ENCODE results near the gene BSDC1. TPM values are rescaled to one million over a fixed set of nuclear protein-coding genes. Genes with fewer than 3 reads are reported as not detected.

BSDC1 gene
- total and polyA plus RNA-seq, 2 experiments from 2014 or later: 22.7 to 50.7 TPM

GRCh38 chr1:32373996-32374592 lies 20.1 kb downstream of the BSDC1 start:
- Histone ChIP-seq H3K36me3 (ENCODE audit: insufficient read depth) (peaks cover 5% of the 10 kb centered on the region; the same call in 1 of the 2 replicates), H2AFZ (no peak overlapping the region), H3K79me2 (replicated peaks; ENCODE audit: insufficient read depth) (no peaks in the 10 kb centered on the region), H3F3A (replicated peaks; ENCODE audit: low read depth) (no peaks in the 10 kb centered on the region), H3K27me3 (ENCODE audit: insufficient read depth) (no peaks in the 10 kb centered on the region), H3K9me2 (ENCODE audit: insufficient read depth) (no peaks in the 10 kb centered on the region), H3K27ac (ENCODE audit: low read depth) (no peak overlapping the region), H4K20me1 (replicated peaks; ENCODE audit: insufficient read depth) (peaks cover 9% of the 10 kb centered on the region; the same call in 1 of the 2 replicates), H3K4me1 (ENCODE audit: insufficient read depth) (no peaks in the 10 kb centered on the region), H3K4me2 (no peak overlapping the region), H3K4me3 (no peak overlapping the region)
- no peak for DNase-seq (ENCODE audit: low spot score)
- Mint-ChIP-seq H3K4me3 (no peak overlapping the region), H3K27me3 (ENCODE audit: insufficient read depth, low read depth, poor library complexity) (peaks cover 1% of the 10 kb centered on the region), H3K9me3 (no peaks in the 10 kb centered on the region), H3K4me1 (no peaks in the 10 kb centered on the region), H3K27ac (no peak overlapping the region), H3K36me3 (ENCODE audit: low read depth) (peaks cover 64% of the 10 kb centered on the region)
- no peak for TF ChIP-seq ZNF462 (CRISPR knock-in tag; IDR thresholded peaks at IDR 0.05)
- TF ChIP-seq NANOG (IDR thresholded peaks at IDR 0.05; ENCODE audit: borderline replicate concordance): no peak
- TF ChIP-seq EZH2 (IDR thresholded peaks at IDR 0.05; ENCODE audit: low read depth, unreplicated experiment): no peak
- TF ChIP-seq JUNB (IDR thresholded peaks at IDR 0.05; ENCODE audit: unreplicated experiment): no peak
- no peak for TF ChIP-seq ZNF331 (CRISPR knock-in tag; IDR thresholded peaks at IDR 0.05; ENCODE audit: low read depth)
- TF ChIP-seq CTCF (conservative IDR thresholded peaks at IDR 0.05; ENCODE audit: low read depth in 2 of 2): no peak
- no peak for TF ChIP-seq POLR2AphosphoS5 (IDR thresholded peaks at IDR 0.05; ENCODE audit: low read depth)
- no peak for TF ChIP-seq REST (IDR thresholded peaks at IDR 0.05; ENCODE audit: unreplicated experiment)
- no peak for TF ChIP-seq CREB1 (CRISPR knock-in tag; IDR thresholded peaks at IDR 0.05; ENCODE audit: low read depth)
- TF ChIP-seq EZH2phosphoT487 (IDR thresholded peaks at IDR 0.05; ENCODE audit: unreplicated experiment): no peak
- no peak for TF ChIP-seq STAT1 (IDR thresholded peaks at IDR 0.05; ENCODE audit: unreplicated experiment)
- TF ChIP-seq, protein P1, sequence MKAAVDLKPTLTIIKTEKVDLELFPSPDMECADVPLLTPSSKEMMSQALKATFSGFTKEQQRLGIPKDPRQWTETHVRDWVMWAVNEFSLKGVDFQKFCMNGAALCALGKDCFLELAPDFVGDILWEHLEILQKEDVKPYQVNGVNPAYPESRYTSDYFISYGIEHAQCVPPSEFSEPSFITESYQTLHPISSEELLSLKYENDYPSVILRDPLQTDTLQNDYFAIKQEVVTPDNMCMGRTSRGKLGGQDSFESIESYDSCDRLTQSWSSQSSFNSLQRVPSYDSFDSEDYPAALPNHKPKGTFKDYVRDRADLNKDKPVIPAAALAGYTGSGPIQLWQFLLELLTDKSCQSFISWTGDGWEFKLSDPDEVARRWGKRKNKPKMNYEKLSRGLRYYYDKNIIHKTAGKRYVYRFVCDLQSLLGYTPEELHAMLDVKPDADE (IDR thresholded peaks at IDR 0.05): no peak
- no peak for TF ChIP-seq ZNF114 (CRISPR knock-in tag; IDR thresholded peaks at IDR 0.05)
- no peak for ATAC-seq

Measured in GM23338 (cell line).